GM18861 (cell line): ENCODE measurements around the gene ACAD10.
"Not testable (repeated sequence)": the region's sequence is repeated elsewhere in the genome, so short reads cannot be mapped to it uniquely, and the experiment has no call there.

ENCODE experiments used
- ATAC-seq: cut with Tn5 transposase; IDR thresholded peaks from one replicate; pipeline ENCODE4 v1.9.1; 2021; ENCODE audit not compliant: unreplicated experiment

Gene ACAD10

GRCh38 chr12:111686574-111687105, 787 bp downstream of the ACAD10 start:
- no peak for ATAC-seq

- no peak for ATAC-seq
Measured at GRCh38 chr12:111687255-111687654, 1.4 kb downstream of the ACAD10 start.

- no peak for ATAC-seq
Measured at GRCh38 chr12:111687952-111688351, 2.1 kb downstream of the ACAD10 start.

- ATAC-seq, result no peak
Measured at GRCh38 chr12:111691262-111691661, 5.4 kb downstream of the ACAD10 start.

GRCh38 chr12:111692575-111693210, 6.8 kb downstream of the ACAD10 start:
- no peak for ATAC-seq

- no peak for ATAC-seq
Measured at GRCh38 chr12:111693818-111694217, 8.0 kb downstream of the ACAD10 start.

- ATAC-seq, result no peak
Measured at GRCh38 chr12:111699962-111700361, 14.1 kb downstream of the ACAD10 start.

GRCh38 chr12:111705672-111706071, 19.8 kb downstream of the ACAD10 start:
- ATAC-seq, result no peak

GRCh38 chr12:111706145-111706544, 20.3 kb downstream of the ACAD10 start:
- no peak for ATAC-seq

- no peak for ATAC-seq
Measured at GRCh38 chr12:111715279-111715678, 29.4 kb downstream of the ACAD10 start.

GRCh38 chr12:111719316-111719715, 33.5 kb downstream of the ACAD10 start:
- not testable (repeated sequence) for ATAC-seq

- no peak for ATAC-seq
Measured at GRCh38 chr12:111720457-111720856, 34.6 kb downstream of the ACAD10 start.

- ATAC-seq, result not testable (repeated sequence)
Measured at GRCh38 chr12:111723646-111724360, 38.0 kb downstream of the ACAD10 start.

- ATAC-seq, result no peak
Measured at GRCh38 chr12:111728795-111729194, 42.9 kb downstream of the ACAD10 start.

GRCh38 chr12:111730420-111730819, 44.6 kb downstream of the ACAD10 start:
- ATAC-seq, result no peak

- no peak for ATAC-seq
Measured at GRCh38 chr12:111732786-111733185, 46.9 kb downstream of the ACAD10 start.

- ATAC-seq, result no peak
Measured at GRCh38 chr12:111733340-111733915, 47.6 kb downstream of the ACAD10 start.

- ATAC-seq, result not testable (repeated sequence)
Measured at GRCh38 chr12:111739524-111739923, 53.7 kb downstream of the ACAD10 start.

GRCh38 chr12:111741235-111741812, 55.5 kb downstream of the ACAD10 start:
- ATAC-seq, result no peak

GRCh38 chr12:111745211-111745610, 59.4 kb downstream of the ACAD10 start:
- no peak for ATAC-seq

GRCh38 chr12:111747333-111747732, 61.5 kb downstream of the ACAD10 start:
- ATAC-seq, result no peak
